ENCODE measurements around the gene HOXB7.

Gene HOXB7

GRCh38 chr17:48624118-48624517 is 13.3 kb upstream of the HOXB7 start:
- DNase-seq = no peak

GRCh38 chr17:48623583-48623982 is 12.8 kb upstream of the HOXB7 start:
- DNase-seq = no peak

DNA sequence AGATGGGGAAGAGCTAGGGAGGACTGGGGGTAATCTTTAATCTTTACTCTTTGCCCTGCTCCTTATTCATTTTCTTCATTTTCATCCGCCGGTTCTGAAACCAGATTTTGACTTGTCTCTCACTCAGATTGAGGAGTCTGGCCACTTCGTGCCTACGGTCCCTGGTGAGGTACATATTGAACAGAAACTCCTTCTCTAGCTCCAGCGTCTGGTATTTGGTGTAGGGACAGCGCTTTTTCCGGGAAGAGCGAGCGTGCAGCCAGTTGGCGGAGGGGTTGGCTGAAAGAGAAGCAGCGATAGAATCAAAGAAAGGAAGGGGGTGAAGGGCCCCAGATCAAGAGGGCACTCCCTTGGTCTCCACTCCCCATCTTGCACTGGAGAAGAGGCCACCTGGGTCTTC is 12.0 kb upstream of the HOXB7 start:
- DNase-seq = no peak

DNA sequence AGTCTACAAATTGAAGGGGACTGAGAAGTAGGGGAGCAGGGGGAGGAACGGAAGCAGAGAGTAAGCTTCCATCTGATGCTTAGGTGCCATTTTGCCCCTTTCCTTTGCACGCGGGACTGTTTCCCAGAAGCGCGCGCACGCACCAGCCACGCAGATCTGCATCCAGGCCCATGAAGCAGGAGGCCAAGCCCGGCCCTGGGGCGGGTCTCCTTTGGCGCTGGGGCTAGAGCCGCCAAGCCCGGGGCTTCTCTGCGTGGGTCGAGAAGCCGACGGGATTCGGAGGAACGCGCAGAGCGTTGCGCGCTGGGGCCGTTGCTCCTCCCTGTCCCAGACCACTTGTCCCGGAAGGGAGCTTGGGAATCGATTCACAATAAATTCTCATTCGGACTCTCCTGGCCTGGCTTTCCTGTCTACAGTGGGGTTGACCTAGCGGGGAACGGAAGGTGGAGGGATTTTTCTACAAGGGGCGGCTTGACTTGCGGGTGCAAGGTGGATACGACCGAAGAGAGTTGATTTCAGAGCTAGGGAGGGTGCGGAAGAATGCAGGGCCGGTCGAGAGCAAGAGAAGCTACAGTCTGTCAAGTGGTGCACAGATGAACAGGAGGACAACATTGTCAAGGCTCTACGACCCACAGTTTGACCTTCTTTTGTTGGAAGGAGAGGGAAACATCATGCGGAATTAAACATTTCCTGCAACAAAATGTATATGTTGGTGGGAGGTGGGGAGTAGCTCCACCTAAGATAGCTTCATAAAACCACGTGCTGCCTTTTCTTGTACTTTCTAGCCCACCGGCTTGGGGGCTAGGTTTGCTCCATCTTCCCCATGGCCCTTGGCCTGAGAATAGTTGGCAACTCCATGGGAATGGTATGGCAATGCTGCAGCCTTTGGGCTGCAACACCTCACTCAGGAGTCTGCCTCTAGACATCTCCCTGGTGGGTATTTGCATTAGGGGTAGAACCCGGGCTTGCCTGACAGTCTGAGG is 10.9 kb upstream of the HOXB7 start:
- DNase-seq = no peak

GRCh38 chr17:48620461-48621139 is 9.8 kb upstream of the HOXB7 start:
- no peak for DNase-seq

GRCh38 chr17:48619826-48620449 is 9.1 kb upstream of the HOXB7 start:
- no peak for DNase-seq

DNA sequence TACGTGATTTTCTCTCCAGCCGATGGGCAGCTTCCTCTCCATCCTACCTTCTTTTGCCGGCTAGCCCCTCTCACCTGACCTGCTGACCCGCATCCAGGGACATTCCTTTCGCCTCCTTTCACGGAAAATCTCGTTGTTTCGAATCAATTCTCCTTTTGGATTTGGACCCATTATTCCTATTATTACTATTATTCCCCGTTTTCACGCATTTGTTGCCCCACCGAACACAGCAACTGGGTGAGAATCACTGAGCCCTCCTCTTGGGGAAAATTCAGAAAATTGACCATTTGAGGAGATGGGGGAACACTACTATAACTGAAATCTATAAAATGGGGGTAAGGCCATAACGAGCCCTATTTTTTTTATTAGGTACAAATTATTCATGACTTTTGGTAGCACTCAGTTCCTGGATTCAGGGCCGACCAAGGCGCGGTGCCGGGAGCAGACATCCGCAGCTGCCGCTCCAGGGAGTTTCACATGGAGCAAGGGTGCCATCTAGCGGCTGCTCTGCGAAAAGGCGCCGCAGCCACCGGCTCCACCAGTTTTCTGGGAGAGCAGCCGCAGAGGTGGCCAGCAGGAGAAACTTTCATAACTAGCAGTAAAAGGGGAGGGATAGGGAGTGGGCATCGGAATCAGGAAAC is 7.6 kb upstream of the HOXB7 start:
- peak in 49 of 51 donors; percentile 10 to 87 (median 65) for DNase-seq

DNA sequence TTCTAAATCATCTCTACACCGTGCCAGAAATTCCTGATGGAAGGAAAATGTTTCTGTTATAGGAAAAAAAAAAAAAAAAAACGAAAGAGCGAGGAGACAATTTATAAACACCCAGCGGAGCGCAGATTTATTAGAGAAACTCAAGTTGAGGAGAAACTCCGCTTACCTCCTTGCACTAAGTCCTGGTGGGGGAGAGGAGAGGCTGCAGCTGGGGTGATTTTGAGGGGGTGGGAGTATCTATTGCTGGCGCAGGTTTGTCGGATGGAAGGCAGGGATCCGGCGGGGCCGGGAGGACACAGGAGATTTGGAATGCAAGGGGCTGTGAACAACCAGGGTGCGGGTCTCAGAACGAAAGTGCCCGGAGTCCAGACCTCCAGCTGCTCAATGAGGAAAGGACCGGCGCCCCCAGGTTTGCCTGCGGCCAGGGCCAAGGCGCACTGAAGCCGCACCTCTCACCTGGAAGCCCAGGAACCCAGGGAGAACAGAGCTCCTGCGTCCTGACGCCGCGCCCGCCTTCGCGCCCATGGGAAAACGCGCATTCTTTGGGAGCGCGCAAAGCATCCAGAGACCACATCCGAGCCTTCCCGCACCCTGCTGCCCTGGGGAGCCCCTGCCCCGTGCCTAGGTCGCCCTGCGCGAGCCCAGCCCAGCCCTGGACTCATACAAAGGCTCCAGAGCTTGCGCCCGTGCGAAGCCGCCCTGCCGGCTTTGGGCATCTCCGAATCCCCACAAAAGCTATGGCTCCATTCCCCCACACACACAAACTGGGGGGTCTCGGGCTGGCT is 6.8 kb upstream of the HOXB7 start:
- no peak for DNase-seq

DNA sequence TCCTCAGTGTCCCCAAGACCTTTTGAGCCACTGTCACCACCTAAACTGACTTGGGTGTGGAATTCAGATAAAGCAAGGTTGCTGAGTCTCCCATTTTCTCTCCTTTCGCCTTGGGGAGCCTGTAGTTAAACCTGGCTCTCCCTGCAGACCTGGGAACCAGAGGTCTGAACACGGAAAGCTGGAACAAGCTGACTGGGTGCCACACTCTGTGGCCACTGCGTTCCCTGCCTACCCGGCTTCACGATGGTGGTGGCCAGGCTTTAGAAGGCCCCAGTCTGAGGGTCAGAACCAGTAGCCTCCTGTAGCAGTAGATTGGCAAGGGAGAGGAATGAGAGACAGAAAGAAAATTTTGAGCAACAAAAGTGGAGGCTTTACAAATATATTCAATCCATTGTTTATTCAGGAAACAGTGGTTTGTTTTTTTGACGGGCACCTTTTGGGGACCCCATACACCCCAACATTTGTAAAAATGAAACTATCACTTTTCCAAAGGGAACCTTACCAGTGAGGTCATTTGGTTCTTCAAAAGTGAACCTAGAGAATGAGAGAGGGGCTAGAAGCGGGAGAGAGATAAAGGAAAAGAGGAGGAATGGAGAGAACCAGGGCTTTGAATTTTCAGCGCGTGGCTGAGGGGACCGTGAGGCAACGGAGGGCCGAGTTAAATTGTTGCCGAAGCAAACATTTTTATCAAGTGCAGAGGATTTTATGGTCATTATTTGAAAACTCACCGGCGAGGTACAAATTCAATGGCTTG is 6.1 kb upstream of the HOXB7 start:
- no peak for DNase-seq

GRCh38 chr17:48615963-48616716 is 5.3 kb upstream of the HOXB7 start:
- DNase-seq = no peak

DNA sequence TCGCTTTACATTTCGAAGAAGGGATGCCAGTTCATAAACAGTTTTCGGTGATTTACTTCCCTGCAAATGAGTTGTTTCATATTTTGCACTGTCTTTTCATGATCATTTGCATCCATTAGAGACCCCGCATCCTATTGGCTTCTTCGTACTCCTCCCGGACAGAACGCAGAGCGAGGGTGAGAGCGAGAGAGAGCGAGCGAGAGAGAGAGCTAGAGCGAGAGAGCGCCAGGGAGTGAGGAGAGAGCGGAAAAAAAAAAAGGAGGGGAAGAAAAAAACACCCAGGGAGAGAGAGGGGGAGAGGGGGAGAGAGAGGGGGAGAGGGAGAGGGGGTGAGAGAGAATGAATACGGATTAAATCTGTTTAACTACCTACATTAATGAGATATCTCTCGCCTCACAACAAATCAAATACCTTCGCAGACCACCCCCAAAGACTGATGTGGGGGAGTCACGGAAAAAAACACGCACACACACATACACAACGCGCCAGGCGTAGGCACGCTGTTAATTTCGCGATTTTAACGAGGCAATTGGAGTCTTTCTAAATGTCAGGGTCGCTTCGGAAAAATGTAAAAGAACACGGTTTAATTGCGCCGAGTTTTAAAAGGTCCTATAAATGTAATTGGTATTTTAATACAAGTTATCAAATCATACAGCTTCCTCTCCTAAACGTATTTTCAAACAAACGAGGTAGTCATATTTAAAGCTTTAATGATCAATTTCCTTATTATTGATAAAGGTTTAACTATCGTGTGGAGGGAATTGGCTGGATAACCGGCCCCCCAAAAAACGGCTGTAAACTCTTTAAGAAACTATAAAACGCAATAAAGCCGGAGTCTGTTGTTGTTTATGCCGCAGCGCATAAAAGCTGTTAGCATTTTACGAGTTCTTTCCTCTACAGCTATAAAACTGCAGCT is 4.5 kb upstream of the HOXB7 start, which contains the start of gene HOXB8:
HOXB8 (minus strand) TSS at position 246 of the 916 bp plus-strand sequence. CDS start 588 bp downstream, outside the sequence.
- DNase-seq = no peak

DNA sequence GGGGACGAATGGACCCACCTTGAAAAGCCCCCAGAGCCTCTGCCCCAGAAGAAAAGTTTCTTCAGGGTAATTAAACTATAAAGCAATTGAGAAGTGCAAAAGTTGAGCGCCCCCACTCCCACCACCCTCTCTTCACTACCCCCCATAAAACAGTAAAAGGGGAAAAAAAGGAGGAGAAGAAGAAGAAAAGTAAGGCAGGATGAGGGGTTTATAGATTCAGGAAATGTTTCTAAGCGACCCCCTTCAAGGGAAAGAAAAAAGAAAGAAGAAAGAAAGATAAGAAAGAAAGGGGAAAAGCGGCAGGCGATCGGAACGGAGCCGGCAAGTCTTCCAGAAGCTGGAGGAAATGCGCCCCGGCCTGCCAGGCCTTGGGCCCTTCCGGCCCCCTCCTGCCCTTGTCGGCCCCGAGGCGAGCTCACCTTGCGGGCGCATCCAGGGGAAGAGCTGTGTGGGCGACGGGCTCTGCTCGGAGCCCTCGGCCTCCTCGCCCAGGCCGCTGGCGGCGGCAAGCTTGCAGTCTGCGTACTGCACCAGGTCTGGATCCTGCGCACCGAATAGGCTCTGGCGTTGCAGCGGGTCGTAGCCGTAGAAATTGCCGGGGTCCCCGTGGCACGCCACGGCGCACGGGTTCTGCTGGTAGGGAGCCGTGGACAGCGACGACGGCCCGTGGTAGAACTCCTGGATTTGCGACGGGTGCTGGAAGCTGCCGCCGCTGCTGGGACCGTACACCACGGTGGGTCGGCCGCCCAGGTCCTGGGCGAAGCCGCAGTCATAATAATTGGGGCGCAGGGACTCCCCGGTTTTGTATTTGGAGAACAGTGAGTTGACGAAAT is 3.3 kb upstream of the HOXB7 start:
- DNase-seq = no peak

DNA sequence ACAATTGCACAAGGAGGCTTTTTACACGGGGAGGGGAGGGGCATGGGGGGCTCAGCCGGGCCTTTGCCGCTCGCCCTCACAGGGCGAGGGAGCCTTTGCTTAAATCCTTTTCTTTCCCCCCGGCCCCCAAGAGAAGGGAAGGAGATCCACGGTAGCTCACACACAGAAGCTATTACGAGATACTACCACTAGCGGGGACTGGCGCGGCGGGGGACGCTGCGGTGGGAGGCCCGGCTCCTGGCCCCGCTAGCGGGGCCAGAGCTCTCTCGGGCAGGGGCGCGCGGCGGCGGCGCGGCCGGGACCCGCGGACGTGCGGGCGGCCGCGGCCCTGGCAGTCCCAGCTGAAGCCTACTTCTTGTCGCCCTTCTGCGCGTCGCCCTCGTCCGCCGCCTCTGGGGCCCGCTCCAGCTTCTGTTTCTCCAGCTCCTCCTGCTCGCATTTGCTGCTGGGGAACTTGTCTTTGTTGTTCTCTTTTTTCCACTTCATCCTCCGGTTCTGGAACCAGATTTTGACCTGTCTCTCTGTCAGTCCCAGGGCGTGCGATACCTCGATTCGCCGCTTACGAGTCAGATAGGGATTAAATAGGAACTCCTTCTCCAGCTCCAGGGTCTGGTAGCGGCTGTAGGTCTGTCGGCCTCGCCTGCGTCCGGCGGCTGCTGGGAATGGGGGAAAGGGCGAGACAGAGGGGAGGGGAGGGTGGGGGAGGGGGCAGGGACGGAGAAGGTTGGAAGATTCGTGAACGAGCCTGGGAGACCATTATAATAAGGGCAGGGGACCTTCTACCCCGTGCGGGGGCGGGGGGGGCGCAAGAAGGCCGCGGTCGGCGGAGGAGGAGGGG is 2.3 kb upstream of the HOXB7 start:
- no peak for DNase-seq

DNA sequence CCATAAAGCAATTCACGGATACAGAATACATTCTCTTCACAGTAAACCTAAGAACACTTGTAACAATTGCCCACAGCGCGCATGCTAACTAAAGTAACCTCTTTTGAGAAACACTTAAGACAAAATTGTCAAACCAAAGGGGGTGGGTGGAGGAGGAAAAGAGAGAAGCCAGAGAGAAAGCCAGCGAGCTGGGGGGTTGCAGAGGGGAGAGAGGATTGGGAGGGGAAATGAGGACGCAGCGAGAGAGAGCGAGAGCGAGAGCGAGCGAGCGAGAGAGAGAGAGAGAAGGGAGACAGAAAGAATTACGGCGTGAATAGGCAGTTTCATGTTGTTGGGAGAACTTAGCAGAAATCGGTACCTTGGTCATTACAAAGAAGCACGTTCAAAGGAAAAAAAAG is 1.6 kb upstream of the HOXB7 start:
- no peak for DNase-seq

GRCh38 chr17:48611681-48612455 is 1.1 kb upstream of the HOXB7 start:
- DNase-seq = no peak
